H1 (cell line): ENCODE data around the gene C19orf18. TPM values are rescaled to one million over a fixed set of nuclear protein-coding genes. Genes with fewer than 3 reads are reported as not detected.

Experiments used
- CTCF ChIA-PET: fragments of 300-600 bp; sonication (Branson Sonifier 250); formaldehyde crosslinking; loops from one replicate; lab custom pipeline; 2021; ENCODE audit not compliant: partially characterized antibody; lab: Charles Lee
- POLR2A ChIA-PET: fragments of 300-600 bp; sonication (Branson Sonifier 250); formaldehyde crosslinking; loops from one replicate; lab custom pipeline; 2021; ENCODE audit warnings: inconsistent platforms; ENCODE audit not compliant: partially characterized antibody; lab: Charles Lee
- DNase-seq, 2 experiments: peaks; one replicate each; pipeline versions ENCODE4 v3.0.0 to v3.0.0-alpha.2; 2010 to 2022; ENCODE audit warnings: low spot score in 2 of 2, low read depth in 1 of 2, mixed read lengths in 1 of 2
- FAIRE-seq: peaks from 2 replicates; lab custom pipeline; 2011; peaks lifted over from hg19 to GRCh38; lab: Jason Lieb, UNC
- H2AFZ ChIP-seq: 2 replicates; pipeline ENCODE4 v1.8.1; 2012; ENCODE audit warnings: low read length, inconsistent platforms
- H2AK5ac ChIP-seq: 2 replicates; pipeline ENCODE4 v1.6.1; 2013; ENCODE audit warnings: low read depth, low read length
- H2BK120ac ChIP-seq: replicated peaks from 2 replicates; pipeline ENCODE3; 2013; ENCODE audit warnings: low read depth, low read length, inconsistent platforms
- H2BK12ac ChIP-seq: 2 replicates; pipeline ENCODE4 v1.6.1; 2013; ENCODE audit warnings: low read depth, low read length
- H2BK15ac ChIP-seq: 2 replicates; pipeline ENCODE4 v1.6.1; 2013; ENCODE audit warnings: low read length
- H2BK20ac ChIP-seq: 2 replicates; pipeline ENCODE4 v1.6.1; 2013; ENCODE audit warnings: low read length
- H2BK5ac ChIP-seq: 2 replicates; pipeline ENCODE4 v1.6.1; 2013; ENCODE audit warnings: low read depth, low read length
- H3K14ac ChIP-seq: 2 replicates; pipeline ENCODE4 v1.6.1; 2013; ENCODE audit warnings: inconsistent platforms; ENCODE audit not compliant: insufficient read length
- H3K18ac ChIP-seq: 2 replicates; pipeline ENCODE4 v1.6.1; 2013; ENCODE audit warnings: low read length; ENCODE audit errors: extremely low read depth
- H3K23ac ChIP-seq: 2 replicates; pipeline ENCODE4 v1.6.1; 2013; ENCODE audit warnings: inconsistent platforms; ENCODE audit not compliant: insufficient read length
- H3K23me2 ChIP-seq: 2 replicates; pipeline ENCODE4 v1.6.1; 2013; ENCODE audit warnings: low read depth, low read length
- H3K27ac ChIP-seq: 2 replicates; pipeline ENCODE4 v1.6.1; 2011; ENCODE audit warnings: low read depth, low read length, inconsistent platforms
- H3K27me3 ChIP-seq, 4 experiments: replicated peaks in 1 of 4; 1 replicate in 1 of 4; 2 replicates in 3 of 4; pipeline versions ENCODE4 v1.6.1 to v1.8.1; 2011 to 2013; ENCODE audit warnings: low read length in 3 of 4, mild to moderate bottlenecking in 3 of 4, inconsistent platforms in 2 of 4, mixed read lengths in 2 of 4, moderate library complexity in 1 of 4; ENCODE audit not compliant: control insufficient read depth in 3 of 4, insufficient read depth in 3 of 4; ENCODE audit errors: extremely low read depth in 1 of 4
- H3K36me3 ChIP-seq, 4 experiments: 2 replicates each; pipeline versions ENCODE4 v1.6.1 to v1.8.1; 2011 to 2013; ENCODE audit warnings: mild to moderate bottlenecking in 4 of 4, low read length in 3 of 4, moderate library complexity in 2 of 4, control low read depth in 1 of 4, inconsistent platforms in 1 of 4; ENCODE audit not compliant: insufficient read depth in 4 of 4, control insufficient read depth in 2 of 4
- H3K4ac ChIP-seq: replicated peaks from 2 replicates; pipeline ENCODE3; 2013; ENCODE audit warnings: low read length, low read depth, mixed read lengths, inconsistent platforms; ENCODE audit not compliant: insufficient read length
- H3K4me1 ChIP-seq, 4 experiments: replicated peaks in 1 of 4; 1 replicate in 1 of 4; 2 replicates in 3 of 4; pipeline versions ENCODE4 v1.6.1 to v1.8.1; 2011 to 2013; ENCODE audit warnings: low read length in 3 of 4, inconsistent platforms in 2 of 4, mixed read lengths in 1 of 4; ENCODE audit not compliant: insufficient read depth in 4 of 4, control insufficient read depth in 3 of 4
- H3K4me2 ChIP-seq, 2 experiments: 2 replicates each; pipeline versions ENCODE4 v1.6.1 to v1.8.1; 2011 to 2013; ENCODE audit warnings: low read depth in 2 of 2, low read length in 2 of 2, control low read depth in 1 of 2, inconsistent platforms in 1 of 2, mild to moderate bottlenecking in 1 of 2; ENCODE audit not compliant: insufficient read depth in 1 of 2
- H3K4me3 ChIP-seq, 4 experiments: fragments of 200-600, 300-600 bp in 1 of 4; sonication (generic), shearing (Covaris generic), sonication (Bioruptor Twin) in 1 of 4; 2 replicates each; pipeline versions ENCODE4 v1.5.1 to v1.8.1; 2011 to 2016; ENCODE audit warnings: low read length in 4 of 4, low read depth in 3 of 4, control low read depth in 2 of 4, inconsistent platforms in 2 of 4, mild to moderate bottlenecking in 2 of 4, mixed read lengths in 1 of 4, moderate library complexity in 1 of 4; ENCODE audit not compliant: insufficient read depth in 2 of 4; ENCODE audit errors: extremely low read depth in 1 of 4
- H3K56ac ChIP-seq: replicated peaks from 2 replicates; pipeline ENCODE3; 2013; ENCODE audit warnings: low read depth, mild to moderate bottlenecking, mixed read lengths, low read length, inconsistent platforms; ENCODE audit not compliant: insufficient read length
- H3K79me1 ChIP-seq: 2 replicates; pipeline ENCODE4 v1.6.1; 2013; ENCODE audit warnings: low read depth, low read length, control low read depth
- H3K79me2 ChIP-seq, 2 experiments: 2 replicates each; pipeline versions ENCODE4 v1.6.1 to v1.8.1; 2012 to 2013; ENCODE audit warnings: low read length in 2 of 2, mild to moderate bottlenecking in 2 of 2, inconsistent platforms in 1 of 2; ENCODE audit not compliant: insufficient read depth in 2 of 2, control insufficient read depth in 1 of 2
- H3K9ac ChIP-seq, 4 experiments: replicated peaks in 1 of 4; 1 replicate in 1 of 4; 2 replicates in 3 of 4; pipeline versions ENCODE4 v1.6.1 to v1.8.1; 2011 to 2013; ENCODE audit warnings: low read depth in 3 of 4, low read length in 3 of 4, control low read depth in 2 of 4, mild to moderate bottlenecking in 2 of 4, moderate library complexity in 2 of 4, inconsistent platforms in 1 of 4; ENCODE audit errors: extremely low read depth in 1 of 4
- H3K9me3 ChIP-seq, 2 experiments: 2 replicates each; pipeline versions ENCODE4 v1.6.1 to v1.8.1; 2012 to 2013; ENCODE audit warnings: mild to moderate bottlenecking in 2 of 2, moderate library complexity in 2 of 2, control low read depth in 1 of 2, inconsistent platforms in 1 of 2, low read depth in 1 of 2, low read length in 1 of 2, mixed read lengths in 1 of 2; ENCODE audit not compliant: insufficient read depth in 2 of 2
- H4K20me1 ChIP-seq, 2 experiments: replicated peaks in 1 of 2; 2 replicates each; pipeline versions ENCODE3 to v1.8.1; 2011 to 2013; ENCODE audit warnings: inconsistent platforms in 2 of 2, low read length in 2 of 2, mild to moderate bottlenecking in 1 of 2; ENCODE audit not compliant: insufficient read depth in 2 of 2, control insufficient read depth in 1 of 2
- H4K5ac ChIP-seq: 2 replicates; pipeline ENCODE4 v1.6.1; 2013; ENCODE audit warnings: low read length, low read depth, mixed read lengths, inconsistent platforms; ENCODE audit not compliant: insufficient read length
- H4K8ac ChIP-seq: 2 replicates; pipeline ENCODE4 v1.8.0; 2013; ENCODE audit warnings: mild to moderate bottlenecking, moderate library complexity, low read length, inconsistent platforms; ENCODE audit not compliant: insufficient read depth; ENCODE audit errors: extremely low read depth
- H4K91ac ChIP-seq: replicated peaks from 2 replicates; pipeline ENCODE3; 2013; ENCODE audit warnings: low read length, mixed read lengths, inconsistent platforms; ENCODE audit not compliant: insufficient read length
- BRCA1 ChIP-seq: IDR thresholded peaks from 2 replicates; pipeline ENCODE4 v1.6.1; 2012; ENCODE audit warnings: low read depth, low read length, improper control_type of control experiment
- CBX8 ChIP-seq: fragments of 300-800, 300-1000 bp; sonication (generic); IDR thresholded peaks from 2 replicates; pipeline ENCODE4 v1.7.1; 2016; ENCODE audit warnings: low read depth, low read length, borderline replicate concordance
- GTF2F1 ChIP-seq: IDR thresholded peaks from 2 replicates; pipeline ENCODE4 v1.6.1; 2012; ENCODE audit warnings: low read depth, low read length, improper control_type of control experiment, borderline replicate concordance
- RXRA ChIP-seq: IDR thresholded peaks from 2 replicates; pipeline ENCODE4 v1.6.1; 2011; ENCODE audit warnings: low read depth, mild to moderate bottlenecking, low read length, moderate library complexity; ENCODE audit not compliant: insufficient read depth
- SIRT6 ChIP-seq: IDR thresholded peaks from one replicate; pipeline ENCODE4 v1.7.1; 2012; ENCODE audit warnings: low read length, inconsistent platforms
- WGBS, 2 experiments: shearing (Covaris generic) in 1 of 2; methylation state at CpG; one replicate each; pipeline versions ENCODE4 v1.1.6 to v1.1.7; 2013 to 2015; ENCODE audit warnings: low lambda C conversion rate in 2 of 2, mixed read lengths in 2 of 2, inconsistent platforms in 1 of 2, low coverage in 1 of 2, missing lambda C conversion rate in 1 of 2; ENCODE audit not compliant: insufficient replicate concordance in 2 of 2, insufficient coverage in 1 of 2, insufficient read length in 1 of 2; ENCODE audit errors: extremely low coverage in 1 of 2, missing lambda C conversion rate in 1 of 2; 5-methylcytosine and 5-hydroxymethylcytosine counted together
- polyA plus RNA-seq, 7 experiments: library from polyadenylated mRNA; depleted of rRNA in 3 of 7; stranded (reverse) in 5 of 7; unstranded in 2 of 7; fragments of >200 nt in 5 of 7; fragments of 200-250 nt in 2 of 7; gene quantifications; 1 replicate in 5 of 7; 2 replicates in 1 of 7; 4 replicates in 1 of 7; pipeline versions ENCODE4 v1.2.1 to v1.2.3, GENCODE V29; 2011 to 2013; ENCODE audit warnings: missing spikeins in 2 of 7, mixed read lengths in 2 of 7
- total RNA-seq: library from RNA; stranded (reverse); fragmentation: NEBNext Ultra II Directional; extraction: Animal tissue kit (Norgen Biotek cat#: 25700); gene quantifications from 2 replicates; pipeline ENCODE4 v1.2.1, GENCODE V29; 2021

Gene C19orf18
- total and polyA plus RNA-seq, 2 of the 8 experiments (the other 6 are each of a cell fraction or from before 2014, with no cell fraction given), result 0.12 to 0.99 TPM

DNA sequence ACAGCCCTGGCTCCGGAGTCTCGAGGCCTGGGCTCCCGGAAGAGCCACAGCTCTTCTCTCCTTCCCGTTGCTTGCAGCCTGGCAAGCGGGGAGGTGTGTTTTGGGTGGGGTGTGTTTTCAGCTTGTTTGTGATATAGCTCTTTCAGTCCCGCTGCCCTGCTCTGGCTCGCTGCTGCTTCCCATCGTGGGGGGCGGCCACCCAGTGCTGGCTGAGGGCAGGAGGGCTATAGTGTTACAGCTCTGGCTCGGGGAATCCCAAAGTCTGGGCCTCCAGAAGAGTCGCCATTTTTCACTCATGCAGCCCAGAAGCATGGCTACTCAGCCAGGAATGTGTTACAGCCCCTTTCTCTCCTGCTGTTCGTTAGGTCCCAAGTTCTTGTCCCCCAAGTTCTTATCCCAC lies 24.6 kb downstream of the C19orf18 start:
- Histone ChIP-seq H3K4me3 (no peak overlapping the region), H2BK120ac (no peak overlapping the region), H2BK5ac (no peak overlapping the region), H3K9me3 (peaks cover 38 to 48% of the 10 kb centered on the region in 2 experiments), H3K27me3 (no peaks in the 10 kb centered on the region), H3K56ac (no peak overlapping the region), H3K18ac (no peak overlapping the region), H2BK12ac (no peak overlapping the region), H4K20me1 (peaks cover 0 to 7% of the 10 kb centered on the region in 2 experiments), H2AK5ac (no peak overlapping the region), H3K9ac (no peak overlapping the region), H2BK15ac (no peak overlapping the region), H3K4me2 (no peak overlapping the region), H3K4ac (no peak overlapping the region), H4K5ac (no peak overlapping the region), H4K91ac (no peak overlapping the region), H2AFZ (no peak overlapping the region), H3K27ac (no peak overlapping the region), H3K36me3 (no peaks in the 10 kb centered on the region), H3K23me2 (peaks cover 5% of the 10 kb centered on the region; the same call in 1 of the 2 replicates), H4K8ac (peak overlapping the region; percentile 83; the same call in 1 of the 2 replicates), H3K4me1 (peaks cover 0 to 9% (median 2%) of the 10 kb centered on the region in 4 experiments; a peak in 5 of 7 replicates), H3K79me2 (peaks cover 18 to 27% of the 10 kb centered on the region in 2 experiments), H3K14ac (no peak overlapping the region), H3K23ac (no peak overlapping the region), H3K79me1 (peaks cover 19% of the 10 kb centered on the region), H2BK20ac (no peak overlapping the region)
- 90% methylated on average over 11 of the region's 12 CpGs; no CpG with 5 or more reads in 1 of the 2 experiments for WGBS, 2 experiments
- CTCF ChIA-PET, result interaction anchor here (1.0 to 1.8 kb wide), 3 partner anchors 18 to 109 kb away, joined by 3 to 4 read pairs (median 4); partner anchors contain the start of gene ZNF135
- no peak for FAIRE-seq
- POLR2A ChIA-PET, result interaction anchor here (0.6 to 2.3 kb wide), 7 partner anchors 14 to 516 kb away, joined by 3 to 8 read pairs (median 5); partner anchors contain the start of genes ZNF417, ZNF418 and ZNF606
- no peak for DNase-seq
- no peak for TF ChIP-seq RXRA
- TF ChIP-seq SIRT6, result no peak
- TF ChIP-seq CBX8, result no peak
- no peak for TF ChIP-seq GTF2F1
- no peak for TF ChIP-seq BRCA1
